ENCODE results near the gene CBARP.

DNA sequence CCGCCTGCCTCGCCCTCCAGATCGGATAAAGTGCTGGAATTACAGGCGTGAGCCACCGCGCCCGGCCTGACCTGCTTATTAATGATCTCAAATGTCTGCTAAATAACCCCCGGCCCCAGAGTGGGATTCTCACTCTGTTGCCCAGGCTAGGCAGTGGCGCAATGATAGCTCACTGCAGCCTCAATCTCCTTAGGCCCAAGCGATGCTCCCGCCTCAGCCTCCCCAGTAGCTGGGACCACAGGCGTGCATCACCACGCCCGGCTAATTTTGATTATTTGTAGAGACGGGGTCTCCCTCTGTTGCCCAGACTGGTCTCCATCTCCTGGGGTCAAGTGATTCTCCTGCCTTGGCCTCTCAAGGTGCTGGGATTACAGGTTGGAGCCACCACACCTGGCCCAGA, 3.1 kb upstream of the CBARP start:
- TF ChIP-seq, protein P1, sequence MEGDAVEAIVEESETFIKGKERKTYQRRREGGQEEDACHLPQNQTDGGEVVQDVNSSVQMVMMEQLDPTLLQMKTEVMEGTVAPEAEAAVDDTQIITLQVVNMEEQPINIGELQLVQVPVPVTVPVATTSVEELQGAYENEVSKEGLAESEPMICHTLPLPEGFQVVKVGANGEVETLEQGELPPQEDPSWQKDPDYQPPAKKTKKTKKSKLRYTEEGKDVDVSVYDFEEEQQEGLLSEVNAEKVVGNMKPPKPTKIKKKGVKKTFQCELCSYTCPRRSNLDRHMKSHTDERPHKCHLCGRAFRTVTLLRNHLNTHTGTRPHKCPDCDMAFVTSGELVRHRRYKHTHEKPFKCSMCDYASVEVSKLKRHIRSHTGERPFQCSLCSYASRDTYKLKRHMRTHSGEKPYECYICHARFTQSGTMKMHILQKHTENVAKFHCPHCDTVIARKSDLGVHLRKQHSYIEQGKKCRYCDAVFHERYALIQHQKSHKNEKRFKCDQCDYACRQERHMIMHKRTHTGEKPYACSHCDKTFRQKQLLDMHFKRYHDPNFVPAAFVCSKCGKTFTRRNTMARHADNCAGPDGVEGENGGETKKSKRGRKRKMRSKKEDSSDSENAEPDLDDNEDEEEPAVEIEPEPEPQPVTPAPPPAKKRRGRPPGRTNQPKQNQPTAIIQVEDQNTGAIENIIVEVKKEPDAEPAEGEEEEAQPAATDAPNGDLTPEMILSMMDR (IDR thresholded peaks at IDR 0.05), result no peak
- no peak for TF ChIP-seq ZFX (IDR thresholded peaks at IDR 0.05; ENCODE audit: borderline replicate concordance)
